DMS79 (cell line): Measurements from ENCODE around the gene SLC16A9.

ENCODE experiments used
- DNase-seq: peaks from one replicate; lab custom pipeline; 2025; lab: John Stamatoyannopoulos, UW

The SLC16A9 gene

DNA sequence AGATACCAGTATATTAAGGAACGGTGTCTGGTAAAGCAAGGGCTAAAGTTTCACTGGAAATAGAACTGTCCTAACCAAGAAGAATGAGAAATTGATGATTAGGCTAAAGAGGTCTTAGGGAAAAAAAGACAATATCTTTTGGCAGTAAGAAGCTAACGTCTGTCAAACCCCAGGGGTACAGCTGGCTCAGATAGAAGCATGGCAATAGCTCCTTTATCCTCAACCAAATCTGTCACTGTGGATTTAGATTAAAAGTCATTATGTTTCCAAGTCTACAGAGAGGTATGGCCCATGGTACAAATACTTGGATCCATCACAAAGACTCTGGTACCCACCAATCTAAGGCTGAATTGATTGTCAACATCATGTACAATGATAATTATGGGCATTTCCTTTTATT, 8.6 kb upstream of the SLC16A9 start:
- no peak for DNase-seq

DNA sequence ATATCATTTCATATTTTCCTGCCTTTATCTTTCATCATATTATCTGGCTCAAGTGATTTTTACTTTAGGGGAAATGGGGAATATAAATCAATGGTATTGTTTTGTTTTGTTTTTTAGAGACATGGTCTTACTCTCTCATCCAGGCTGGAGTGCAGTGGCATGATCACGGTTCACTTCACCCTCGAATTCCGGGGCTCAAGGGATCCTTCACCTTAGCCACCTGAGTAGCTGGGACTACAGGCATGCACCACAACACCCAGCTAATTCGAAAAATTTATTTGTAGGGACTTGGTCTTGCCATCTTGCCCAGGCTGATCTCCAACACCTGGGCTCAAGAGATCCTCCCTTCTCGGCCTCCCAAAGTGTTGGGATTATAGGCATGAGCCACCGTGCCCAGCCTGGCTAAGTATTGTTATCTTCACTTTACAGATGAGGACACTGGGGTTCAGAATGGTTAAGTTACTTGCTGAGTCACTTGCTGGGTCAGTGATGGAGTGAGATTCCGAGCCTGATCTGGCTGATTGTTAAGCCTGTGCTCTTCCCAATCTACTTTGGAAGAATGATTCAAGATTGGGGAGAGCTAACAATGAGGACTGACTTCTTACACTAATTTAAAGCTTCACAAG, 3.7 kb upstream of the SLC16A9 start:
- DNase-seq = no peak

DNA sequence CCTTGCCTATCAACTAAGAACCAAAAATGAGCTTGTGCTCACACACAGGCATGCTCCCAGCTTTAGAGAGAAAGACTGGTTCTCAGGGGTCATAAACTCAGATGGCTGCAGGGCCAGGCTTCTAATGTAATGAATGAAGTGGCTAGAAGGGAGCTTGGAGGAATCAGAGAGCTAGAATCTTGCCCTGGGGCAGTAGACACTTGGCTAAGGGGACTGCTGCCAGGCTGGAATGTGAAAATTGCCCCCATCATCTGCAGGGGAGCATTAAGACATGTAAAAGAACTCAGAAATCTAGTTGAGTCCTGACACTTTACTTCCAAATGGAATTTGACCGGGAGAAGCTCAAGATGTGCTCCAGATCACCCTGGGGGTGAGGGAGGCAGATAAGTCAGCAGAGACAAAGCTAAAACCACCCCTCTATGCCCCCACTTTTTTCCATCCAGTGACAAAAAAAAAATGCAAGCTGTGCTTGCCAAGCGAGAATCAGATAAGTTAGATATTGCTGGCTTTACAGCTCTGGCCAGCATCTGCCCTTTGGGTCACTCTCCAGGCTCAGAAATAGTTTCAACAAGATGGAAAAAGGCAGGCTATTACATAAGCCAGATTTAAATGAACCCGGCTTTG, 2.3 kb upstream of the SLC16A9 start:
- DNase-seq = no peak

DNA sequence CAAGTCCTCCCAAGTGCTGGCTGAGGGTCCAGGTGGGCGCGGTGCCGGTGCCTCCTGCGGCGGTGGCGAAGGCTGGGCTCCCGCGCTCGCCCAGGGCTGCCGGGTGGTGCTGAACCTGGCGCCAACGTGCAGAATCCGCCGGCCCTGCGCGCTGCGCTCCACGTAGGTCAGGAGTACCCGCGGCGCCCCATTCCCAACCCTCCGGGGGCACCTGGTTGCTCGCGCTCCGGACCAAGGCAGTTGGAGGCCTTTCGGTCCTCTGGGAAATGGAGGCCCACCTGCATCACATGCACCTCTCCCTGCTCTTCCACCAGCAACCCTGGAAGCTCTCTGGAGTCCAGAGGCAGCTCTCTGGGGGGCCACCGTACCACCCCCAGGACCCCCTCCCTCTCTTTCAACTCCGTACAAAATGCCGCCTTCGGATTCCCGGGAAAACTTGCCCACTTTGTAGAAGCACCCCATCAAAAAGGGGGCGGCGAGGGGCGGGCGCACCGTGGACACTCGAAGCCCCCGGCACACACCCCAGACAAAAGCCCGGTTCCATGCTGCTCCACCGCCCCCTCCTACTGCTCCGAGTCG, 745 bp downstream of the SLC16A9 start:
- DNase-seq = no peak

DNA sequence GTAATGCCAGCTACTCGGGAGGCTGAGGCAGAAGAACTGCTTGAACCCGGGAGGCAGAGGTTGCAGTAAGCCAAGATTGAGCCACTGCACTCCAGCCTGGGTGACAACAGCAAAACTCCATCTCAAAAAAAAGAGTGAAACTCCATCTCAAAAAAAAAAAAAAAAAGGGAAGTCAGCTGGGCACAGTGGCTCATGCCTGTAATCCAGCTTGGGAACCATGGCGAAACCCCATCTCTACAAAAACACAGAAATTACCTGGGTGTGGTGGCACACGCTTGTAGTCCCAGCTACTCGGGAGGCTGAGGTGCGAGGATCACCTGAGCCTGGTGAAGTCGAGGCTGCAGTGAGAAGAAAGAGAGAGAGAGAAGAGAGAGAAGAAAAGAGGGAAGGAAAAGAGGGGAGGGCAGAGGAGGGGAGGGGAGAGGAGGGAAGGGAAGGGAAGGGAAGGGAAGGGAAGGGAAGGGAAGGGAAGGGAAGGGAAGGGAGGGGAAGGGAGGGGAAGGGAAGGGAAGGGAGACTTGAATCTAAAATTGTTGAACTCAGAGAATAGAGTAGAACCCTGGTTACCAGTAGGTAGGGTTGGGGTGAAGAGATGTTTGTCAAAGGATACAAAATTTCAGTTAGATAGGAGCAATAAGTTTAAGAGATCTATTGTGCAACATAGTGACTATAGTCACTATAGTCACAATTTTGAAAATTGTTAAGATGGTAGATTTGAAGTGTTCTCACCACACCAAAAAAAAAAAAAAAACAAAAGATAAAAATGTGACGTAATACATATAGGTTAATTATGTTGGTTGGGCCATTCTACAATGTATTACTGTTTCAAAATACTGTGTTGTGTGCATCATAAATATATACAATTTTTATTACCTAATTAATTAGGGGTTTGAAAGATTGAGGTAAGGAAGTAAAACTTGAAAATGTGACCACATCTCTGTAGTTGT, 2.5 kb downstream of the SLC16A9 start:
- DNase-seq = no peak

DNA sequence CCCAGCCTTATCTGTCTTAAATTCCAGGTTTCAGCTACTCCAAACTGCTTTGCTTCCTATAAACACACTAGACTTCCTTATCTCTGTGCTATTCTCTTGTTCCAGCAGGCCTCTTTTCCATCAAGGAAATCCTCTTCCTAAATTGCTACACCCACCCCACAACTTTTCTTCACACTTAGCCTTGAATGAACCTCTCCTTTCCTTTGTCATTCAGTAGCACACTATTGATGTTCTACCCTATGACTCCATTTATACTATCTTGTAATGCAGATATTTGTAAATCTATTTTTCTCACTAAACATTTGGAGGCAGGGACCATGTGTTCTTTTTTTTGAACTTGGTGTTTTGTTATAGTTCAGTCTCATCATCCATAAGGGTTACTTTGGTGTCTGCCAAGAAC, 3.7 kb downstream of the SLC16A9 start:
- DNase-seq = no peak

DNA sequence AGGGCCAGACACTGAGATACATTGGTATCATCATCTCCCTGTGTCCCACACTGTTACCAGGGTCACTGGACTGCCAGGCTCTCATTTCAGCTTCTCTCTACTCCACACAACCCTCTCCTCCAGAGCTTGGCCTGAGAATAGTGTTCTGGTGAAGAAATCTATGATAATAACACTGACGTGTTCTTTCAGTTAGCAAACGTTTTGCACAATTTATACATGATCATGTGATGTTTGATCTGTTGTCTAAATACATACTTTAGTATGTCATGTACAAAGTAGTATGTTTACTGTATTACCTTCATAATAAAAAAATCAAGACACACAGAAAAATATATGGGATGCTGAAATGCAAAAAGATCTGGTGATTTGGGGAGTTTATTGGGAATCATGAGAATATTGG, 5.0 kb downstream of the SLC16A9 start:
- DNase-seq = no peak

DNA sequence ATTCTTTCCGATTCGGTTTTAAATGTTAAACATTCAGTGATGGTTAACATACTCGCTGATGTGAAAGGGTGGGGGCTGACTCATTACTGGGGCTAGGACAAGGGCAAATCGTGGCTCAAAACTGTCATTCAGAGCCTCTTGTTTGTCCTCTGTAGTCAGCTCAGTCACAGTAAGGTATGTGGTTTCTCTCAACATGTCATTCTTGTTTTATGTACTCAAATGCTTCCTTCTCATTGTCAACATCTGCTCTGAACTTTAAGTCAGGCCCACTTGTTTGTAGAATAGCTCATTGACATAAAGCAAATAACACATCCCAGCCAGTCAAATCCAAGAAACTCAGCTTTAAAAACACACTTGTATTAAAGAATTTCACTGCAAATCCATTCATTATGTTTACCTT, 7.3 kb downstream of the SLC16A9 start:
- DNase-seq = no peak

DNA sequence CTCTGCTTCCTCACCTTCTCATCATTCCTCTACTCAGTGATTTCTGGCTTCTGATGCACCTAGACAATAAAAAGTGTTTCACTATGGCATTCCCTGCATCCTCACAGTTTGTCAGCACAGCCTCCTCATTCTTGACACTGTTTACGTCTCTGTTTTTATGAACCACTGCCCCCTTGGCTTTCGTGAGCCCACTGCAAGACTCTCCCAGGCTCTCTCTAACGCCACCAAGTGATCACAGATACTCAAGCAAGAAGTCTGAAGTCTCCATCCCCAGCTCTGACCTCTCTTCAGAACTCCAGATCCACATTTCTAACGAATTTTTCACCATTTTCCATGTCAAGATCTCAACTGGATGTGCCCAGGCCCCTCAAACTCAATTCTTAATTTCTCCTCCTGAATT, 8.9 kb downstream of the SLC16A9 start:
- no peak for DNase-seq

DNA sequence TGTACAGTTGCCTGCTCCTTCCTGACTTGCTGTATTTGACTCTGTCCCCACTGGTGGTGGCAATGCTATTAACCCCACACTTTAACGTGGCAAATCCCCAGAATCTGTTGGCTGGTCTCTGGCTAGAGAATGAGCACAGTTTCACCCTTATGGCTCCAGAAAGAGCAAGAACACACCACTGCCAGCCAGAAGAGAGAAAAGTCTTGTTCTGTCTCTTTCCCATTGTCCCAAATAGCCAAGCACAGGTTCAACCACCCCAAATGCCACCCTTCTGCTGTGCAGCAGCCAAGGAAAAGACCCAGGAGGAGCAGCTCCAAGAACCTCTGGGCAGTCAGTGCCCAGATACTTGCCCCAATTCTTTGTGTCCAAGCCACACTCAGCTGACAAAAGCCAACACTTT, 11.3 kb downstream of the SLC16A9 start:
- DNase-seq = no peak

DNA sequence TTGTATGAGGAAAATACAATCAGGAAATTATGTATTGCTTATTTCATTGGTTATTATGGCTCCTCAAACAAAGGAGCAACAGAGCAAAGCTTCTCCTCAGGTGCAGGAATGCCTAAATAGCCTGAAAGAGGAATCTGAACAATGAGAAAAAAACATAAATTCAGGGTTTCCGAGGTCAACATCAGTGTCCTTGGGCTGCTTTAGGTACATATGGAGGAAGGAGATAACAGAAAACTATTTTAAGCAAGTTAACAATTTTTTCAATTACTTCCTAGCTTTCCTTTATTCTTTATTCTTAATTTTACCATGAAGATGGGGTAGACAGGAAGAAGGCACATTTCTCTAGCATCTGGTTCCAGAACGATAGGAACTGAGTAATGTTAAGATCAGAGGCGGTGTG, 14.0 kb downstream of the SLC16A9 start:
- DNase-seq = no peak

DNA sequence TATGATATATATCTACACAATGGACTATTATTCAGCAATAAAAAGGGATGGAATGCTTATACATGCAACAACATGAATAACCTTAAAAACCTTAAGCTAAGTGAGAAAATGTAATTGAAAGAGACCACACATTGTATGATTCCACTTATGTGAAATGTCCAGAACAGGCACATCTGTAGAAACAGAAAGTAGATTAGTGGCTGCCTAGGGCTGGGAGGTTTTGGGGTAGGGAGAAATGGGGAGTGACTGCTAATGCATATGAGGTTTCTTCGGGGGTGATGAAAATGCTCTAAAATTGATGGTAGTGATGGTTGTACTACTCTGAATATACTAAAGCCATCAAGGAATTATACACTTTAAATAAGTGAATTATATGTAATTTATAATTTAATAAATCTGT, 14.7 kb downstream of the SLC16A9 start:
- DNase-seq = no peak

DNA sequence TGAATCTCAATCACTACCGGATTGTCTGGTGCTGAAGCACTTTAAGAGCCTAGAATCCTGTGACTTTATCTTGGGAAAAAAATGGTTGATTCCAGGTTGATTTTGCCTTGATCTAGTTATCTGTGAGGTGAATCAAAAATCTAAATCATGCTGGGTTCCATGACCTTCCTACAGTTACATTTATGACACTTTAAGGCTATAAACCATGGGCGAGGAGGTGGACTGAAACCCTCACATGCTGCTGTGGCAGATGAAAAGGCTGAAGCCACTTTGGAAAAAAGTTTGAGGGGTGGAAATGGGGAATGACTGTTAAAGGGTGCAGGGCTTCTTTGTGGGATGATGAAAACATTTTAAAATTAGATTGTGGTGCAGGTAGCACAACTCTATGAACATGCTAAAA, 17.5 kb downstream of the SLC16A9 start:
- no peak for DNase-seq

DNA sequence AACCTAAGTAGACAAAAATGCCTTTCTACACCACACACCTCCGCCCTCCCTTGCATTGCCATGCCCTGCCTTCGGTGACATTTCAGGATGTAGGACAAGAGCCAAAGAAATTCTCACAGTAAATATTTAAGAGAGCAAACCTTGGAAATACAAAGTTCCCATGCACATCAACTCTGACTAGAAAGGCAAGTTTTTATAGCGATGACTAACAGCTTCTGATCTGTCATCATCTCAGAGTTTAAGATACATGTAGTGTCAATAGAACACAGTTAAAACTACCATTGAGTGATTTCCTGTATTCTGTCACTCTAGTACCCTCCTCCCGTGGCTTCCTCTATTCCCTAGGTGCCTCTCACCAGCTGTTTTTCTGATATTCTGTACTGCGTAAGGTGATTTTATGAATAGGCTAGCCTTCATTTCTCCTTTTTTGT, 20.7 kb downstream of the SLC16A9 start:
- DNase-seq = no peak

DNA sequence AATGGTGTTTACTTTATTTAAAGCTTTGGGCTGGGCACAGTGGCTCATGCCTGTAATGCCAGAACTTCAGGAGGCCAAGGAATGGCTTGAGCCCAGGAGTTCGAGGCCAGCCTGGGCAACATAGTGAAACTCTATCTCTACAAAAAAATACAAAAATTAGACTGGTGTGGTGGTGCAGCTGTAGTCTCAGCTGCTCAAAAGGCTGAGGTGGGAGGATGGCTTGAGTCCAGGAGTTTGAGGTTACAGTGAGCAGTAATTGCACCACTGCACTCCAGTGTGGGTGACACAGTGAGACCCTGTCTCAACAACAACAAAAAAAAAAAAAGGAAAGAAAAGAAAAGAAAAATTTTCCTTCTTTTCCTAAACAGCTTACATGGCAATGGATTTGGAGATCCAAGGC, 22.0 kb downstream of the SLC16A9 start:
- no peak for DNase-seq

DNA sequence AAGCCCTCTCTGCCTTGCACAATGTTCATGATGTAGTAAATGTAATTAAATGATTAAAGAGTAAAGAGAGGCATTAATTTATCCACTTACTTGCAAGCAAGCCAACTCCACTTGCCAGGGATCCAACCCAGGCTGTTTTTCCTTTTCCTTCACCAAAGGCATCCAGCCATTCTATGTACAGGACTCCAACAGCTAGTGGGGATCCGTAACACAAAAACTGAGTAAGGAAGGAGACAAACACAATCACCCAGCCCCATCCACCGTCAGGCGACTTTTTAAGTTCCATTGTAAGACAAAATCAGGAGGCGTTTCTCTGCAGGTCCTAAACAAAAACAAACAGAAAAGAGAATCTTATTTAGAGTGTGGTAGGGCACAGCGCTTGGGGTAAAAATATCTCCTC, 25.6 kb downstream of the SLC16A9 start:
- no peak for DNase-seq

DNA sequence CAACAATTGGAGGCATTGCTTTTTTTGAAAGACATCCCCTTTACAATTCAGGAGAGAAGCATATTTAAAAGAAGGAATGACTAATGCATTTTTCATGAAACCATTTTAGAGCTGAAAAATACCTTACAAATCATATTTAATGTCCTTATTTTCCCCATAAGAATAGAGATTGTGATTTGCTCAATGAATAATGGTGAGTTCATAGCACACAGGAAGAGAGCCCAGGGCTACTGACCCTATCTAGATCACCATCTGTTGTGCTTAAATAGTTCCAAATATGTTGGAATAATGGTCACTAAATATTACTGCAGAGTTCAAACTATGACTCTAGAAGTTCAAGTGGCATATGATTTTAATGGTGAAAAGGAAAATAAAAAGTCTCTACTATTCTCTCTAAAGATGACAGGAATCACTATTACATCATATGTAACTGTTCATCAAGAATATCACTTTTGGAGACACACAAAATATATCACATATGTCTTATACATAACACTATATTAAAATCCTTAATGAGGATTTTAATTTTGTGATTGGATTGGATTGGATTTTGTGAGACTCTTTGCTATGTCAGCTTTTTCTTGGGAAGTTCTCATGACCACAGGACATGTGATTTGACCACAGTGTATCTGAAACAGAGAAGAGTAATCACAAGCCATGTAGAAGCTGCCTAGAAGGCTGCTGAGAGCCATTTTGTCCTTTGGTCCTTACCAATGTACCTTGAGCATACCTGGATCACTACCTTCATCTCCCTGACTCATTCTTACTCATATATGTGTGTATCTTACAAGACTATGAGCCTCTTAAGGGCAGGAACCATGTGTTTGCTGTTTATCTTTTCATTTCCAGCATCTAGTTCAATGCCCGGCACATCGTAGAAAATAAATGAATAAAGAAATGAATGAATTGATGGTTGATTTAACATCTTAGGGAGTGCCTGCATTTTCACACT, 26.4 kb downstream of the SLC16A9 start:
- DNase-seq = no peak

DNA sequence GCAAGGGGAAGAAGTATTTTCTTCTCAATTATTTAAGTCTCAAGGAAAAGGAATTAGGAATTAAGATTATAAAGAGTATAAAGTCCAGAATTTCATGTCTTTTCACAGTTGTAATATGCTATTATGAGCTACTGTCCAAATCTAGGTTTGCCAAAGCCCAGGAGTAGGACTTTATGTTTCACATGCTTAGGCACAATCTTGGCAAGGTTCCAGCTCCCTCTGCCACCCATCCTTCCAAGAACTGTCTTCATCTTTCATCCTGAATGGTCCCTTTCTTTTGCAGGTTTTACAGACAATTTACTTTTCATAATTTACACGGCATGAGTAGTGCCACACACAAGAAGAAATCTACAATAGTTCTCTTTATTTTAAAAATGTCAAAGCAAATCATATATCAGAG, 29.5 kb downstream of the SLC16A9 start:
- no peak for DNase-seq

DNA sequence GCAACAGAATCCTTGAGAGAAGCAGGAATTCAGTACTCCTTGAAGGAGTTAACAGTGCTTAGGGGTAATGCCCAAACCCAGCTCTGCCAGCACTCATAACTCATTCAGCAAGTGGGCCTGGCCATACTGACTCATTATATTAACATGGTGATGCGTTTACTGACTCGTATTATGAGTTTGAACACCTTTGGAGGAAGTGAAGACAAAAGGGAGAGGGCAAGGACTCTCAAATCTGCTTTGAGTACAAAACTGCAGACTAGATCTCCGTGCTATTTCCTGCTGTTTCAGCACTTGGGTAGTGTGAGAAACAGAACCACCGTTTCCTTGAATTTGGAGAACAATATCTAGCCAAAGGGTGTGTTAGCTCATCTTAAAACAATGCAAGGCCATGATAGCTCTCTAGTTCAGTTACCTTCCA, 30.8 kb downstream of the SLC16A9 start:
- no peak for DNase-seq

DNA sequence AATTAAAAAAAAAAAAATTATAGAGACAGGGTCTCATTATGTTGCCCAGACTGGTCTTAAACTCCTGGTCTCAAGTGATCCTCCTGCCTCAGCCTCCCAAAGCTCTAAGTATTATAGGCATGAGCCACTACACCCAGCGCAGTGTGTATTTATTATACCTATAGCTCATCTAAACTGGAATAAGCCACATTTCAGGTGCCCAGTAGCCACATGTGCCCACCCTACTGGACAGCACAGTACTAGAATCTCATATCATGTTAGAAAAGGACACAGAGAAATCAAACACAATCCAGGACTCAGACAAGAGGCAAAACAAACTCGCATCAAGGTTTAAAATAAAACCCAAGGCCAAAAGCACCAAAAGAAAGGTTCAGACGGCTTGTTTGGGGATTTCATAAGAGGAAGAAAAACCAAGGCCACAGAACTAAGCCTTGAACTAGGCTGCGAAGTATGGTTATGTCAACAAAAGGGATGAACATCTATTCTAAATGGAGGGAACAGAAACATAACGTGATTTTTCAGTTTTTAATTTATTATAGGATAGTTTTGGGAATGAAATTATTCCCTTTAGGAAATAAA, 32.3 kb downstream of the SLC16A9 start:
- no peak for DNase-seq

DNA sequence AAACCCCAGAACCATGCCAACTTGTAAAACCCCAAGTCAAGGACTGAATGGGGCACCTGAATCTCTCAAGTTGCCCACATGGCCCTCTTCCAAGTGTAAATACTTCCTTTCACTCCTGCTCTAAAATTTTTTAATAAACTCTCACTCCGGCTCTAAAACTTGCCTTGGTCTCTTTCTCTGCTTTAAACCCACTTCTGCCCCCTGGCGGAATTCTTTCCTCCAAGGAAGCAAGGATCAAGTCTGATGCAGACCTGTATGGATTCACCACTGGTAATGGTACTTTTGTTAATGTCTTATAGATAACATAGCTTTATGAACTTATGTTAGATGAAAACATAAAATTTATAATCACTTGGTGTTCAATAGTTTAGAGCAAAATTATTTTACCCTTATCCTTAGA, 33.8 kb downstream of the SLC16A9 start:
- DNase-seq = no peak
